Measurements from ENCODE around the gene TOP2A.

- no peak for TF ChIP-seq CTCF (IDR thresholded peaks at IDR 0.05)
- no peak for TF ChIP-seq POLR2A (IDR thresholded peaks at IDR 0.05)
These were observed 671 bp upstream of the TOP2A start for GRCh38 chr17:40418428-40418706.
